ENCODE data around the gene PIWIL1.

The PIWIL1 gene

DNA sequence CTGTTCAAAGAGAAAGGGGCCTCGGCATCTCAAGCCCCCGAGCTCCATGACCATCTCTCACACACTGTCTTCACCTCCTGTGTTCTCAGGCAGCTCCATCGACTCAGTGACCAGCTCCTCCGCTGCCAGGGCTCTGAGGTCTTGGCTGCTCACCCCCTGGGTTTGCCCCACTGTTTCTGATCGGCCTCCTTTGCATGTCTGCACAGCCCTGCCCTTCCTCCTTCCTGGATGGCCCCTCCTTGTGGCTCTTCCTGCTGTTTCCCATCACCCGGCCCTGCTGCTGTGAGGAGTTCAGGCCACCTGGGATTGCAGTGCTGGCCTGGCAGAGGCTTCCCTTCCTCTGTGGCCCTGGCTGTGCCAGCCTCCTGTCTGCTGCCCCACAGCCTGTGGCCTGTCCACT is 38.1 kb upstream of the PIWIL1 start:
- no peaks in the 10 kb centered on the region for H3K9me3 ChIP-seq
- 0 out of 2 replicates have a peak, but pooled peaks cover 4% of the 10 kb centered on the region for H3K27me3 ChIP-seq
- no peak for DNase-seq
- H3K36me3 ChIP-seq = no peaks in the 10 kb centered on the region
- TF ChIP-seq, protein P1, sequence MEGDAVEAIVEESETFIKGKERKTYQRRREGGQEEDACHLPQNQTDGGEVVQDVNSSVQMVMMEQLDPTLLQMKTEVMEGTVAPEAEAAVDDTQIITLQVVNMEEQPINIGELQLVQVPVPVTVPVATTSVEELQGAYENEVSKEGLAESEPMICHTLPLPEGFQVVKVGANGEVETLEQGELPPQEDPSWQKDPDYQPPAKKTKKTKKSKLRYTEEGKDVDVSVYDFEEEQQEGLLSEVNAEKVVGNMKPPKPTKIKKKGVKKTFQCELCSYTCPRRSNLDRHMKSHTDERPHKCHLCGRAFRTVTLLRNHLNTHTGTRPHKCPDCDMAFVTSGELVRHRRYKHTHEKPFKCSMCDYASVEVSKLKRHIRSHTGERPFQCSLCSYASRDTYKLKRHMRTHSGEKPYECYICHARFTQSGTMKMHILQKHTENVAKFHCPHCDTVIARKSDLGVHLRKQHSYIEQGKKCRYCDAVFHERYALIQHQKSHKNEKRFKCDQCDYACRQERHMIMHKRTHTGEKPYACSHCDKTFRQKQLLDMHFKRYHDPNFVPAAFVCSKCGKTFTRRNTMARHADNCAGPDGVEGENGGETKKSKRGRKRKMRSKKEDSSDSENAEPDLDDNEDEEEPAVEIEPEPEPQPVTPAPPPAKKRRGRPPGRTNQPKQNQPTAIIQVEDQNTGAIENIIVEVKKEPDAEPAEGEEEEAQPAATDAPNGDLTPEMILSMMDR (IDR thresholded peaks at IDR 0.05; ENCODE audit: low read depth, low read length) = no peak
- no peak overlapping the region for H3K4me3 ChIP-seq (ENCODE audit: low read depth, low read length)
- no peaks in the 10 kb centered on the region for H3K4me1 ChIP-seq

DNA sequence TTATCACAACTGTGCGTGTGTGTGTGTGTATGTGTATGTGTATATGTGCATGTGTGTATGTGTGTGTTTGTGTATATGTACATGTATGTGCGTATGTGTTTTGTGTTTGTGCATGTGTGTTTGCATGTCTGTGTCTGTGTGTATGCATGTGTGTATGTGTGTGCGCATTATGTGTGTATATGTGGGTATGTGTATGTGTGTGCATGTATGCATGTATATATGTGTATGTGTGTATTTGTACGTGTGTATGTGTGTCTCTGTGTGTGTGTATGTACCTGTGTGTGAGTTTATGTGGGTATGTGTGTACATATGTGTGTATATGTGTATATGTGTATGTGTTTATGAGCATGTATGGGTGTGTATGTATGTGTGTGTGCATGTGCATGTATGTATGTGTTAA is 37.6 kb upstream of the PIWIL1 start:
- TF ChIP-seq, protein P1 (IDR thresholded peaks at IDR 0.05; ENCODE audit: low read depth, low read length) = no peak
- no peak for DNase-seq
- no peaks in the 10 kb centered on the region for H3K9me3 ChIP-seq
- no peaks in the 10 kb centered on the region for H3K4me1 ChIP-seq
- peaks cover 7% of the 10 kb centered on the region; the same call in 1 of the 2 replicates for H3K27me3 ChIP-seq
- no peaks in the 10 kb centered on the region for H3K36me3 ChIP-seq
- H3K4me3 ChIP-seq (ENCODE audit: low read depth, low read length) = no peak overlapping the region

DNA sequence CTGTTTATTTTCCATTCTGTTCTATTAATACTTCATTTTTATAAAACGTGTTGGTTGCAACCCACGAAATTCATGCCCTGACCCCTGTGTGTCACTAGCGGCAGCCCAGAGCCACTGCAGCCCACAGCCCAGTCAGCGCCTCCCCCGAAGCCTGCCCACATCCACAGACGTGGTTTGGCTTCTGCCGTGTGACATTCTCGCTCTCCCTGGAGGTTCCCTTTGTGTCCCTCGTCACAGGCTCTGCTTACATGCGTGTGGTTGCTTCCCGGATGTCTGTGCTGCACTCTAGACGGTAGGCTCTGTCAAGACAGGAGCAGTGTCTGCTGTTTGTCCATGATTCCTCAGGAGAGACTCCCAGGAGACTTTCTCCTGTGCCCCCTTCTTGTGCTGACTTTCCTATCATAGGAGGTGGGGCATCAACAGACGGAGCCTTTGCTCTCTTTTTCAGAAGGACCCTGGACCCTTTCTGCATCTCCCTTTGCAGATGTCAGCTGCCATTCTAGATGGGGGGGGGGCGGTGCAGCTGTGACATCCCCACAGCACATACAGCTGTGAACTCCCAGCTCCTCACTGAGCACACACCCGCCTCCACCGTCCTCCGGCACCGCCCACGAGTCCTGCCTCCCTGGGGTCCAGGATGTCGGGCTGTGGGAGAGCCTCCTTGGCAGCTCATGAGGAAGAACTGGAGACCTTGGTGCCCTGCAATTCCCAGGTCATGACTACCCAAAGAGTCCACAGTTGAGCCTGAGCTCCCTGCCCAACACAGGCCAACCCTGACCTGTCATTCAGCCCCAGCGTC is 36.8 kb upstream of the PIWIL1 start:
- H3K4me3 ChIP-seq (ENCODE audit: low read depth, low read length) = no peak overlapping the region
- H3K27me3 ChIP-seq = peaks cover 11% of the 10 kb centered on the region; the same call in 1 of the 2 replicates
- DNase-seq = no peak
- no peaks in the 10 kb centered on the region for H3K9me3 ChIP-seq
- H3K4me1 ChIP-seq = no peaks in the 10 kb centered on the region
- H3K36me3 ChIP-seq = no peaks in the 10 kb centered on the region
- TF ChIP-seq, protein P1 (IDR thresholded peaks at IDR 0.05; ENCODE audit: low read depth, low read length) = no peak

DNA sequence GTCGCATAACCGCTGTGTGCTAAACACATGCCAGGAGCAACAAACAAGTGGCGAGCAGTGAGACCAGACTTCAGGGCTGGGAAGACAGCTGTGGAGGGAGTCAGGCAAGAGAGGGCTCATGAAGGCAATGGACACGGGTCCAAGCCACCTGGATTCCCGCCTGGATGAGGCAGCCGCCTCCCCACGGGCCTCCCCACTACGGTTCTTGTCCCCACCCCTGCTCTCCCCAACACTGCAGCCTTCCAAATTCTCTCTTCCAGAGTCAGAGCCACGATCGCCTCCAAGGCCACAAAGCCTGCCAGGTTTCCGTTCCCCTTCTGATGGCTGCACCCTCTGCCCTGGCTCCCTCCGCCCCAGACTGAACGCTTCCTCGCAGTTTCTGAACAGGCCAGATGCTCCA is 36.1 kb upstream of the PIWIL1 start:
- DNase-seq = no peak
- no peaks in the 10 kb centered on the region for H3K36me3 ChIP-seq
- H3K4me3 ChIP-seq (ENCODE audit: low read depth, low read length) = no peak overlapping the region
- H3K27me3 ChIP-seq = peaks cover 11% of the 10 kb centered on the region; the same call in 1 of the 2 replicates
- no peaks in the 10 kb centered on the region for H3K9me3 ChIP-seq
- TF ChIP-seq, protein P1 (IDR thresholded peaks at IDR 0.05; ENCODE audit: low read depth, low read length) = no peak
- H3K4me1 ChIP-seq = no peaks in the 10 kb centered on the region

DNA sequence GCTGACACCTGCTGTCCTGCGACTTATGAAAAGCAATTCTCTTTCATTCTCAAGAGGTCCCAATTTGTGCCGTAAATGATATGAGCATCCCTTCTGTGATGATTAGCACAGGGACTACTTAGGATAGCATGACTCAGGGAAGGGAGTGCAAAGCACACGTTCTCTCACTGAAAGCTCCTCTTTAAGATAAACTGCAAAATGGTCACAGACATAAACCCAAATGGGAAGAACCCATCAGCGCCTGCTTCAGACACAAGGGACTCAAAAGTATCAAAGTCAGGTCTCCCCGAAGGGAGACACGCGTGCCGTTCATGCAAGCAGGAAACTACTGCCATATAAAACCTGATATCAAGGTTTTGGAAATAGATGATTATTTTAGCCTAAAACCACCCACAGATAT is 33.9 kb upstream of the PIWIL1 start:
- Histone ChIP-seq H3K4me3 (ENCODE audit: low read depth, low read length) (no peak overlapping the region), H3K4me1 (no peaks in the 10 kb centered on the region), H3K36me3 (no peaks in the 10 kb centered on the region), H3K27me3 (peaks cover 18% of the 10 kb centered on the region; the same call in 1 of the 2 replicates), H3K9me3 (no peaks in the 10 kb centered on the region)
- TF ChIP-seq, protein P1 (IDR thresholded peaks at IDR 0.05; ENCODE audit: low read depth, low read length) = no peak
- no peak for DNase-seq

DNA sequence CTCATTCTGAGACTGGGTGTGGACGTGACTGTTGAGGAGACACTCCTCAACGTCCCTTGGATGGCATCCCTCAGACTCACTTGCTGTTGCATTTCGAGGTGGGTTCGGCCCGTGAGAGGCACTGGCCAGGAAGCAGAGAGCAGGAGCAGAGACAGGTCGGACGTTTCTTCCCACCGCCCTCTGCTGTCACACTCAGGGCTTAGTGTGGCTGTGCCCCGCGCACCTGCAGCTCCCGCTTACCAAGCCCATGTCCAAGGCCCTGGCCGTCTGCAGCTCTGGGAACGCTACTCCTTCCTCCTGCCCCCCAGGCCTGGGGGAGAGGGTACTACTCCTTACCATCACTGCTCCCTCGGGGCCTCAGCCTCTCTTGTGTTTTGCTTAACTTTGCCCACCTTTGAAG is 29.8 kb upstream of the PIWIL1 start:
- TF ChIP-seq, protein P1 (IDR thresholded peaks at IDR 0.05; ENCODE audit: low read depth, low read length) = no peak
- H3K4me1 ChIP-seq = no peaks in the 10 kb centered on the region

More for the DNA sequence above, 29.8 kb upstream of the PIWIL1 start:
- Histone ChIP-seq H3K9me3 (no peaks in the 10 kb centered on the region), H3K27me3 (peaks cover 27% of the 10 kb centered on the region; the same call in 1 of the 2 replicates), H3K4me3 (ENCODE audit: low read depth, low read length) (no peak overlapping the region), H3K36me3 (no peaks in the 10 kb centered on the region)
- no peak for DNase-seq

All from BE2C (cell line).